ENCODE data around the gene CACNA1F.

CACNA1F gene

GRCh38 chrX:49233176-49233575, at the start of gene CACNA1F:
CACNA1F (minus strand) TSS chrX:49233340; CDS start chrX:49233309, 31 bp downstream.
- DNase-seq: no peak

- DNase-seq: peak; percentile 10
Observed at GRCh38 chrX:49282647-49283011, 49.5 kb upstream of the CACNA1F start.

- no peak for DNase-seq
Observed at GRCh38 chrX:49278081-49278480, 44.9 kb upstream of the CACNA1F start.

GRCh38 chrX:49277535-49277830, 44.3 kb upstream of the CACNA1F start:
- DNase-seq: no peak

GRCh38 chrX:49276671-49277534, 43.8 kb upstream of the CACNA1F start:
- no peak for DNase-seq

- DNase-seq: no peak
Observed at GRCh38 chrX:49276207-49276606, 43.1 kb upstream of the CACNA1F start.

- no peak for DNase-seq
Observed at GRCh38 chrX:49273181-49273727, 40.1 kb upstream of the CACNA1F start.

GRCh38 chrX:49272421-49272820, 39.3 kb upstream of the CACNA1F start:
- no peak for DNase-seq

GRCh38 chrX:49271341-49271740, 38.2 kb upstream of the CACNA1F start:
- no peak for DNase-seq

GRCh38 chrX:49270249-49270921, 37.2 kb upstream of the CACNA1F start:
- no peak for DNase-seq

- DNase-seq: peak; percentile 54
Observed at GRCh38 chrX:49269767-49270248, 36.7 kb upstream of the CACNA1F start, which contains the start of gene PPP1R3F. PPP1R3F (plus strand) TSS chrX:49269793; CDS start chrX:49269870, 77 bp downstream.

- DNase-seq: peak; percentile 98
Observed at GRCh38 chrX:49269010-49269766, 36.0 kb upstream of the CACNA1F start.

- DNase-seq: no peak
Observed at GRCh38 chrX:49268702-49269009, 35.5 kb upstream of the CACNA1F start.

- DNase-seq: peak; percentile 26
Observed at GRCh38 chrX:49266523-49267445, 33.6 kb upstream of the CACNA1F start.

- no peak for DNase-seq
Observed at GRCh38 chrX:49264460-49264859, 31.3 kb upstream of the CACNA1F start, which contains the start of gene FOXP3. FOXP3 (minus strand) TSS chrX:49264710; CDS start chrX:49258505, 6,205 bp downstream.

GRCh38 chrX:49263631-49264030, 30.5 kb upstream of the CACNA1F start:
- DNase-seq: no peak

- DNase-seq: no peak
Observed at GRCh38 chrX:49262603-49263002, 29.5 kb upstream of the CACNA1F start.

GRCh38 chrX:49260221-49260985, 27.3 kb upstream of the CACNA1F start:
- no peak for DNase-seq

GRCh38 chrX:49258749-49259124, 25.6 kb upstream of the CACNA1F start:
- no peak for DNase-seq

GRCh38 chrX:49257846-49258748, 25.0 kb upstream of the CACNA1F start:
- no peak for DNase-seq

All from NCI-H146 (cell line).